SIG-M5 treated with dmso at 0.1 percent for 504 hours (cell line): ENCODE measurements around the gene TNRC6C.

Experiments used
- DNase-seq: peaks from one replicate; lab custom pipeline; 2025; ENCODE audit not compliant: unreplicated experiment; lab: John Stamatoyannopoulos, UW

Gene TNRC6C

DNA sequence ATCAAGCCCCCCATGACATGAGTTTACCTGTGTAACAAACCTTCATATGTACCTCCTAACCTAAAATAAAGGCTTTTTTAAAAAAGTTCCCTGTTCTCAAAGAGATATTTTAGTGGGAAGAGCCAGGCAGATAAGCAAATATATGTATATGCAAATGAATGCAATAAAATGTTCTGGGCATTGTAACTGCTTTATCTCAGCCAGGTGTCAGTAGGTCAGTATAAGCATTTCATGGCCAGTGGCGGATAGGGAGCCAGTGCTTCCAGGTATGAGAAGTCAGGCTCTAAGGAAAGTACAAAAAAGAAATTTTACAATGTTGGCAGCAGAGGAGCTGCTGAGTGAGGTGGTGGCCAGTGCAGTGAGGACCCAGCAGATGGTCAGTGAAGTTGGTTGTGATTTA, 53.9 kb downstream of the TNRC6C start:
- no peak for DNase-seq

DNA sequence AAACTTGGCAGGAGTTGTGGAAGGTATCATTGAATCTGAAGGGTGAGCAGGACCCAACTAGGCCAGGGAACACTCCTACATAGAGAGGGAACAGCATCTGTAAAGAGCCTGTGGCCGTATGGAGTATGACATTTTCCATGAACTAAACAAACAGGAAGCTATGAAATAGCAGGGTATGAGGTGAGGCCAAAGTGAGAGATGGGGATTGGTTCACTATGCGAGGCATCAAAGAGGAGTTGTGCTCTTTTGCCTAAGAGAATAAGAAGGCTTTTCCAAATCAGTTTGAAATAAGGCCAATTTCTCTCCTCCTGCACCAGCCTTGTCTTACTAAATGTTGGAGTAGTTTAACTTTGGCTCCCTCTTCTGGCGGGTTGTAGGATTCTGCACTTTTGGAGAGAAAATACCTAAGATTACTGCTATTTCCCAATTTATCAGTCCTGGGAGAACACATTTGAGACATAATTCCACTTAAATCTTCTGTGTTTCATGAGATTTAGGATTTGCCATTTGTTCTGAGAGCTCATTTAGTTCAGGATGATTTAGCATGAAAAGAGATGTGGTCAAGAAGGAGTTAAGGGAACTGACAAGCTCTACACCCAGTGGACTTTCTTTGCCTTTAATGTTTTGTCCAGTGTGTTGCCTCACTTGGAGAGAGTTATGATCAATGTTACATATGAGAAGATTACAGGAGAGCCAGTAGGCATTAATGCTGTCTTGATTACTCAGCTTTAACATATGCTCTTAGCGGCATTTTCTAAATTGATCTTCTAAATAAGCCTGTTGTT, 55.4 kb downstream of the TNRC6C start:
- DNase-seq: peak; percentile 63

DNA sequence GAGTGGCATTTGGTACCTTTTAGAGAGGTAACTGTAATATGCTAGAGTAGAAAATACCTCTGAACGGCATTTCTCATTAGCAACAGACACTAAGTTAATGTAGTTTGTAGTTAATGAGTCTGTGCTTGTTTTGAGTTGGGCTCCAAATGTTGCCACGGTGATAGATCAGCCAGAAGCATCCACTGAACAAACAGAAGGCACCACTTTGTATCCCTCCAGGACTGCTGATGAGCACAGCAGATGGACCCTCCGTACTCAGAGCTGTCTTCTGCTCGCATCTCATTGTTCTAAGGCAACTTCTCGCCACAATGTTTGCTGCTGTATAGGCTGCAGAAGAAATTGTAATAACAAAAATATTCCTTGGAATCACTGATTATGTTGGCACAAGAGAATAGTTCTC, 56.1 kb downstream of the TNRC6C start:
- DNase-seq: no peak

DNA sequence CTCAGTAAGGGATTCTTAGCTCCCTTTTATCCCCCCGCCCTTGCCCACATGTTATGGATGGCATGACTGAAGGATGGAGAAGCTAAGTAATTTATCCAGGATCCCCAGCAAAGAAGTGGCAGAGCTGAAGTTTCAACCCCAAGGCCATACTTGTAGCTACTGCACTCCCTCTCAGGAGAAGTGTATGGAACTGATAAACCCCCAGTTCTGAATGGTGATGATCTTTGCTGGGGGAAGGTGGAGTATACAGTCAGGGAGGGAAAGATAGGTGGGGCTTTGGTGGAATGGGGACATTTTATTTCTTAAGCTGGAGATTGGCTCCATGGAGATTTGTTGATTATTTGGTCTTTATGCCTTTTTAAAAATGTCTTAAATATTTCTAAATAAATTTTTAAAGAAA, 58.3 kb downstream of the TNRC6C start:
- no peak for DNase-seq

DNA sequence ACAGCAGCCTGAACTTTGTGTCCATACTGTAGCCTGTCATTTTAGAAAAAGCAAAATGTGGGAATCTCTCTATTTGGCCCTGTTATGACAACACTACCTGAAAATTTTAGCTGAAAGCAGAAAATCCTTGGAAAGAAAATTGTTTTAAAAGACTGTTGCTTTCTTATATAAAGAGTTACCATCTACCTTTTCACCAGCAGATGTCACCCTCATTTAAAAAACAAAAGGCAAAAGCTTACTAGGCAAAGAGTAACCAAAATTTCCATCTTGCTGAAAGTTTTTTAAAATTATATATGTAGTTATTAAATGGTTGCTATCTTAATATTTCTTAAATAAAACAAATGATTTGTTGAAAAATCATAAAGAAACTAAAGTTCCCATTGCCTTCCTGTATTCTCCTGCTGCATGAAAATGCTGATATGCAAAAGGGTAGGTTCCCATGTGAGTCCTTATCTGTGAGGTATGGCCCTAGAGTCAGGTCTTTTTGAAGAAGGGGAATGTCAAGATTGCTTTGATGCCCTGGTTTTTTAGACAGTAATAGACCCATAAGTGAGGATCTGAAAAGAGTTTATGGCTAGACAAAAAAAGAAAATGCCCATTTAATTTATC, 61.0 kb downstream of the TNRC6C start:
- DNase-seq: peak; percentile 41

DNA sequence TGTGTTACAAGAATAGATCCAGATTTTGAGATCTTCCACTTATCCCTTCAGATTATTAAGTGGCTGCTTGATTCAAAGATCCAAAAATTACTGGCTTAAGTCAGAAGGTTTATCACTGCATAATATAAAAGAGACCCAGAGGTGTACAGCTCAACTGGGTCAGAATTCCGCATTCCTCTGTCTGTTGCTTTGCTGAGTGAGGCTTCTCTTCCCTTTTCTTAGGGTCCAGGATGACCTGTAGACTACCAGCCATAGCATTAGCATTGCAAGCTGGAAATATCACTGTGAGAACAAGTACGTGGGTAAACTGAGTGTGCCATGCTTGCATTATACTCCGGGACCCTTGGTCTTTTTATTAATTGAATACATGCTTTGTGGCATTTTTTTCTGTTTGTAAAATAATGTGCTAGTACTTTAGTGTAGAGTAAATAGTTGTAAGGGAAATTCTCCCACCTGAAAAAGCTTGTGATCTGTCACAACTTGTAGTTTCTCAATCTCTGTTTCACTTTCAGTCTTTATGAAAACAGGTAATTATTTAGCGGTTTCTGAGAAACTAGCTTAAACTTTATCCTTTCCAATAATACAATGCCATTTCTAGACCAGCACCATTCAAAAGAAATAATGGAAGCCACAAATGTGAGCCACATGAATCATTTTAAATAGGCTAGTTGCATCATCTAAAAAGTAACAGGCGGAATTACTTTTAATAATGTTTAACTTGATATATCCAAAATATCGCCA, 61.6 kb downstream of the TNRC6C start:
- no peak for DNase-seq

DNA sequence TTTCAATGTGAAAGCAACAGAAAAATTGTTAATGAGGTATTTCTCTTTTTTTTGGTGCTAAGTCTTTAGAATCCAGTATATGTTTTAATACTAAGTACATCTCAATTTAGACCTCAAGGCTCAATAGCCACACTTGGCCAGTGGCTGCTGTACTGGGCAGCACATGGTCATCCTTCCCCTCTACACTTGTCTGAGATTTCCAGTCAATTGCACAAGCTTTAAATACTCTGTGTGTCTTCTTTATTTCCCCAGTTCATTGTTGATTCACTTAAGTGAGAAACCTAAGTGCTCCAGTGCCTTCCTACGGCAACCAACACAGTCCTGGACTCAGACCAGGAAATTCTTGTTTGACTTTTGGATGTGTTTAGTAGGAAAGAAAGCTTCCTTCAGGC, 62.2 kb downstream of the TNRC6C start:
- no peak for DNase-seq

DNA sequence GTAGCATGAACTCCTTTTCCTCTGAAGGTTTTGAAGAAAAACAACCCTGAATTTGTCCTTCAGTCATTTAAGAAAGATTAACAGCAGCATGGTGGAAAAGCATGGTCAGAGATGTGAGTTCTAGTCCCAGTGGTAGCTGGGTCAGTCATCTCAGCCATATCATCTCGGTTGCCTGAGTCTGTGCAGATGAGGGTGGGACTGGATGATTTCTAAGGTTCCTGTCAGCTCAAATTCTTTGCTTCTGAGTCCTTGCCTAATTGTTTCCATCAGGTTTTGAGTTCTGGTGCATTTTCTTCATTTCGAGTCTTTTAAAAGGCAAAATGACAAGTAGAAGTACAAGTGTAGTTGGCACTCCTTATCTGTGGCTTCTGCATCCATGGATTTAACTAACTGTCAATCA, 63.9 kb downstream of the TNRC6C start:
- DNase-seq: no peak

DNA sequence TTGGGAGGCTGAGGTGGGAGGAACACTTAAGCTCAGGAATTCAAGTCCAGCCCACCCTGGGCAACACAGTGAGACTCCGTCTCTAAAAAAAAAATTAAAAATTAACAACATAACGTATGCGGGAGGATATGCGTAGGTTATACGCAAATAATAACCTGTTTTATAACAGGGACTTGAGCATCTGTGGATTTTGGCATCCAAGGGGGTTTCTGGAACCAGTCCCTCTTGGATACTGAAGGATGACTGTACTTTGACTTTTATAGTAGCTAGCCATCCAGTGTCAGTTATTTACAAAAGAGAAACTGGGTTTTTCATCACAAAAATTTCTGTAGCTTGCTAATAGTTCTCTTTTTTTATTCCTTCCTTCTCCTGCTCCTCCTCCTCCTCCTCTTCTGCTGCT, 64.5 kb downstream of the TNRC6C start:
- DNase-seq: no peak

DNA sequence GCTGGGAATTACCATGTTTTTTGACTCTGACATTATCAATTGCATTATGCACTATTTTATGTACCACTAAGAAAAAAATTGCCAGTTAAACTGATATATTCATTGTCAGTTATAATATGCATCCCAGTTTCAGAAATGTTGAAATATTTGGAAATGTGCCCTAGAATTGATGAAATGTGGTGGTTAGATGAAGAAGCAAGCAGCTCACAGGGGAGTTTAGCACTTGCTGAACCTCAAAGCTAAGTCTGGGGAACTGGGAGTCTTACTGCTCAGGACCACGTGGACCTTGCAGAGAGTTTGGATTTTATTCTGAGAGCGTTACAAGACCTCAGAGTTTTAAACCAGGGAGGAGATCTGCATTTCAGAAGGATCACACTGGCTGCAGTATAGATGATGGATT, 67.9 kb downstream of the TNRC6C start:
- DNase-seq: peak; percentile 35

DNA sequence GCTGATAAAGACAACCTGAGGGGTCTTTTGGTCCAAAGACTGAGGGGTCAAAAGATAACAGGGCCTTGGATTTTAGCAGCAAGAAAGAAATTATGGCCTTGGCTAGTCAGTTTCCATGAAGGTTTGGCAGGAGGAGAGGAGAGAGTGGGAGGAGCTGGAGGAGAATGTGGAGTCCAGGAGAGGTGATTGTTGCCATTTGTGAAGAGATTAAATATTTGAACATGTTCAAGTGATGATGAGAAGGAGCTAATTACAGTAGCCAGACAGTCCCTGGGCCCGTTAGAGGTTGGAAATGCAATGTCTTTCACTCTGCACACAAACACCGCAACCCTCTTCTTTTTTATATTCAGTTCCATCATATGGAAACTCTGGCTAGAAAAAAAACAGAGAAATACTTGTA, 68.6 kb downstream of the TNRC6C start:
- DNase-seq: no peak

DNA sequence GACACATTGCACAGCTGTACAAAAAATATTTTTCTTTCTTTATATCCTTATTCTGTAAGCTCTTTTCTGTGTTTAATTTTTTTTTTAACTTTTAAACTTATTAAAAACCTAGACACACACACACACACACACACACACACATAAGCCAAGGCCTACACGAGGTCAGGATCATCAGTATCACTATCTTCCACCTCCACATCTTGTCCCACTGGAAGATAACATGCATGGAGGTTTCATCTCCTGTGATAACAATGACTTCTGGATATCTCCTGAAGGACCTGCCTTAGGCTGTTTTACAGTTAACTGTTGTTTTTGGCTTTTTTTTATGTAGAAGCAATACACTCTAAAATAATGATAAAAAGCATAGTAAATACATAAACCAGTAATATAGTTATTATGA, 71.2 kb downstream of the TNRC6C start:
- DNase-seq: no peak

DNA sequence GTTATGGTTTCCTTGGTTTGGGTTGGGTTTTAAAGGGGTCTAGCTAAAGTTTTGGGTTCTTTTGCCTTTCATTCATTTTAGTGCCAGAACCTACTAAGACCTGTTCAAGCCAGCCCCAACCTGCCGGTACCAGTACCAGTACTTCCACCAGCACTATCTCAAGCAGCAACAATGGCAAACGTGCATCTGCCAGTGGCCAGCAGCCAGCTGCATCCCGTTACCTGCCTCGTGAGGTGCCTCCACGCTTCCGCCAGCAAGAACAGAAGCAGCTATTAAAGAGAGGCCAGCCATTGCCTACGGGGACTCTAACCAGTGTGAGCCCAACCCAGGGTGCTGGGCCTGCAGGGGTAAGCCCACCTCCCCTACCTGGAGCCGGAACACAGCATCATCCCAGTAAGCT, 72.9 kb downstream of the TNRC6C start:
- no peak for DNase-seq

DNA sequence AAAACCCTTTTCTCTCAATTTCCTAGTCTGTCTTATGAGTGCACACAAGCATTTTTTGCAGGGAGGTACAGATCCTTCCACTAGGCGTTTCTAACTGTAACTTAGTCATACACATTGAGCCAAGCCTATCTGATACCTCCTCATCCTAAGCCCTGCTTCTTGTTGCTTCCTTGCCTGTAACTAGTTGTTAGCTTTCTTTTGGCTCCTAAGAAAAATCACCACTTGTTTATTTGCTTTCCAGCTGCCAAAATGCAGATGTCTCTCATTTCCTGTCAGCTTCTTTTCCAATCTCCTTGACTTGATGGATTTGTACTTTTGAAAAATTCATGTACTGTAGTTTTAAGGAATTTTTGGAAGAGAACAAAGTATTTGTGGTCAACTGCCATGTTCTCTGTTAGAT, 73.7 kb downstream of the TNRC6C start:
- DNase-seq: no peak

DNA sequence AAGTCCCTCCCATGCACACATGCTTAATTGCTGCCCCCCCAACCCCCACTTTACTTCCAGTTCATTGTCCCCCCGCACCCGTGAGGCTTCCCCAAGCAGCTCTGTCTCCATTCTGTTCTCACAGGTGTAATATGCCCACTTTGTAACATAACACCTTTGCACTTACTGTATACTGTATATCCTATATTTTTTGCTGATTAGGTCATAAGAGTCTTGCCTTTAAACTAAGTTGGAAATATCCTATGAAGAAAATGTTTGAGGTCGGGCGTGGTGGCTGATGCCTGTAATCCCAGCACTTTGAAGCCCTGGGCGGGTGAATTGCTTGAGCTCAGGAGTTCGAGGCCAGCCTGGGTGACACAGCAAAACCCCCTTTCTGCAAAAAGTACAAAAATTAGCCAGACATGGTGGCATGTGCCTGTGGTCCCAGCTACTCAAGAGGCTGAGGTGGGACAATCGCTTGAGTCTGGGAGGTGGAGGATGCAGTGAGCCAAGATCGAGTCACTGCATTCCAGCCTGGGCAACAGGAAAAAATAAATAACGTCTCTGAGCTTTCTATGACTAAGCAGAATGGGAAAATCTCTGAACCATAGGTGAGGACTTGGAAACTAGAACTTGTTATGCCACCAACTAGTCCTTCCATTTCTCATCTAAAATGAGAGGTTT, 76.1 kb downstream of the TNRC6C start:
- DNase-seq: no peak

DNA sequence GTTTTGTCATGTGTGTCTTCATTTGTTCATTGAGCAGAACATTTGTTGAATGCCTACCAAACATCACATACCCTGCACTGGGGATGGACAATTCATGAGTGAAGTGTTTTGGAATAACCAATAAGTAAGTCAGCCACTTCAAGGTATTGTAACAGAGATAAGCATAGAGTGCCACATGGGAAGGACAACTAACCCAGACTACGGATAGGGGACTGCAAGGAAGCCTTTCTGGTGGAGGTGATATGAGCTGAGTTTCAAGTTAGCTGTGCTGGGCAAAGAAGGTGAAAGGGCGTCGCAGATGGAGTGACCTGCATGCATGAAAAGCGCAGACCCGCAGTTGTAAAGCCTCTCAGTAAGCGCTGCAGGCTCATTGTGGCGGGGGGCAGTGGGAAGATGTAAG, 78.8 kb downstream of the TNRC6C start:
- DNase-seq: no peak

DNA sequence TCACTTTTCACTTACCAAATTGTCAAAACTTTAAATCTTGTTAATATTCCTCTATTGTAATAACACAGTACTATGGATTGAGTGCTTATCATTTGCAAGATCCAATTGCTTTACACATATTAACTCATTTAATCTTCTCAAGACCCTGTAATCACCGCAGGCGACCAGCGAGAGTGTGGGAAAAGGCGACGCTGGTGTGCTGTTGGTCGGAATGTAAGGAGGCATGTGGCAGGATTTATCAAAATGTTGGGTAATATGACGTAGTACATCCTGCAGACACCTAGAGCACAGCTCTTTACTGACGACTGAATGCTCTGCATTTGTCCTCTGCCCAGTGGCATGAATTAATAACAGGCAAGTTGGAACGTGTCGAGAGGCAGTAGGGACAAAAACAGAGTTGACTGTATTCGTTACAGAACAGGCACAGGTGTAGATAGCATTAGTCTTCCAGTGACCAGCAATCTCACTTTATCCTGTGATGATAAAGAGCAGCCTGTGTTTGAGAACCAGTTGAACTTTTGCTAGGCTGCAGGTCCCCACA, 80.3 kb downstream of the TNRC6C start:
- no peak for DNase-seq

DNA sequence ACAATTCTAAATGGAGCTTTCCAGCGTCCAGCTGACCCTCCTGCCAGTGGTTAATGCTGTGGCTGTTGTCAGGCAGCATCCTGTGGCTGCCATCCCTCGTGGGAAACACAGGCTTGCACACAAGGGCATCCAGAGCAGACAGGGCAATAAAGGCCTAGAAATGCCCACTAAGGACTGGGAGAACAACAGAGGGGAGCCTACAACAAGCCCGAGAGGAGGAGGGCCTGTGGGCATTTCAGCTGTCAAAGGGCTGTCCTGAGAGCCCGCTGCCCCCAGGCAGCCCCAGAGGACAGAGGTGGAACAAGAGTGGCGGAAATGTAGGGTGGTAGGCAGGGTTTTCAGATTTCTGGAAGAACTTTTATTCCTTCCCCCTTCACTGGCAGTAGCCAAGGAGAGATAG, 81.1 kb downstream of the TNRC6C start:
- no peak for DNase-seq

DNA sequence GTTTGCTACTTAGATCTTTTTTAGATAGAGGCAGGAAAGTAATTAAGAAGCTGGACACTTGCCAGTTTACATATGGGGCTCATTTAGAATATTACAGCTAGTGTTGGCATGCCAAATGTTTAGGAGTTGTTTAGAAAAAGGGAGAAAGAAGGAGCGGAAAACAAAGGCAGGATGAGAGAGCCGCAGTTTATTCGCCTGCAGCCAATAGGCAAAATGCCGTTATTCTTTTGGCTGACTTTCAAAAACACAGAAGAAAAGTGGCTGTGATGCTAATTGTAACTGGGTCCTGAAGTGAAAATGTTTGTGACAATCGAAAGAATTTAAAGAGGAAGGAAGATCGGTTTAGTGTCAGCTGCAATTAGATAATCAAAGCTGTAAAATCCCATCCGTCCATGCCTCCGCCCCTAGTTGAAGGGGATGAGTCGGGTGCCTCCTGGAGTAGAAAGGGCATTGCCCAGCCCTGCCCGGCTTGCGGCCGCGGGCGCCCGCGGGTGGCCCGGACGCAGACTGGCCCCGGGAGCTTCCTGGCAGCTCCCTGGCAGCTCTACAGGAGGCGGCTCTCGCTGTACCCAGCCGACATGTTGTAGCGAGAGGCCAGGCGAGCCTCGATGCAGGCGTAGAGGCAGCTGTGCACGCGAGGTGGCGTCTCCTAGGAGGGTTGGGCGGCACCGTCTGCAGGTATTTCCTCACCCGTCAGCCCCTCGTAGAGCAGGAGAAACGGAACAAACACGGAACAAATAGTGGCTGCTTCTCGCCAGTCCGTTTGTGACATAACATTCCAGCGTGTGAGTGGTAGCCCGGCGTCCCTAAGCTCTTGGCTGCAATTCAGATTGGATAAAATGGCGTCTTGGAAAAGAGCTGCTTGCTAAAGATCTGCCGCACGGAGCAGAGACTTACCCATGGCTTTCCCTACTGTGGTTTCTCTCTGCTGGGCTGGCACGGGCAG, 82.2 kb downstream of the TNRC6C start:
- DNase-seq: no peak

DNA sequence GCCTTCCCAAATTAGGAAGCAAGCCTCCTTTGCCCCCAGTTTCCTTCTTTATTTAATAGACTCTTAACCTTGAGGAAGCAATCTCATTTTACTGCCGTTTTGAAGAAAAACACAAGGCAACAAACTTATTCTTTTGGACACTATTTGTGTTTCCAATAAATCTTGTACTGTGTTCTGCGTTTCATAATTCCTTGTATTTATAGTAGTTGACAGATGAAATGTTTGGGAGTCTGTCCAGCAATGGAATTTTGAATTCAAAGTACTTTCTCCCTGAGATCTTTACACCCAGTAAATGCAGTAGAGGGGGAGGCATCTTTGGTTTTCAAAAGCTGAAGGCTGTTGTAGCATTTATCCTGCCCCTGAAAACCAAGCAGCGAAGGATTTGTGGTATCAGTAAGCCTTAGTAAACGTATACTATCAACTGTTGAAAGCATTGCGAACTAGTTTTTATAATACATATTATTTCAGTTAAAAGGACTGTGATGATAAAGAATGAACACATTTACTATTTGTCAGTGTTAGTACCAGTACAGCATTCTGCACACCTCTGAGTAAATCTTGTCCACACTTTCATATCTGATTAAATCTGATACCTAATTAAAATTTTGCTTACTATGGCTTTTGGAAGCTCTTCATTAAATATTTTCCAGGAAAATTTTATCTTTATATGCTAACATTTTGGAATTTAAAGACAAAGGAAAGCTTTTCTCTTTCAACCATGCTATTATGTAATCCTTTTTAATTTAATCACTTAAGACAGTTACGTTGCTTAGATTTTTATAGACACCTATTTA, 83.1 kb downstream of the TNRC6C start:
- DNase-seq: no peak
